SU-DHL-6 (cell line): ENCODE data around the gene ZMYND8.

ENCODE experiments used
- CTCF ChIP-seq: fragments of 200-600 bp; sonication (generic); IDR thresholded peaks from one replicate; pipeline ENCODE4 v1.5.1; 2017; ENCODE audit warnings: antibody characterized with exemption, mild to moderate bottlenecking, low read length, moderate library complexity; ENCODE audit not compliant: insufficient read depth, poor library complexity, severe bottlenecking
- EZH2phosphoT487 ChIP-seq: fragments of 200-600 bp; sonication (generic), shearing (Covaris generic); conservative IDR thresholded peaks from 2 replicates; pipeline ENCODE4 v1.6.1; 2018; ENCODE audit warnings: mild to moderate bottlenecking, antibody characterized with exemption, low read length, moderate library complexity, mixed read lengths

- TF ChIP-seq CTCF = no peak
- no peak for TF ChIP-seq EZH2phosphoT487
These were observed 1.7 kb upstream of the ZMYND8 start for GRCh38 chr20:47358039-47358671.
